ENCODE results near the gene OR4D1.

GRCh38 chr17:58183514-58183913, 35.3 kb downstream of the OR4D1 start:
- no peak for TF ChIP-seq POLR2A (IDR thresholded peaks at IDR 0.05; ENCODE audit: low read depth, low read length)
- TF ChIP-seq CTCF (conservative IDR thresholded peaks at IDR 0.05; ENCODE audit: low read depth, low read length) = no peak
- no peak for TF ChIP-seq RCOR1 (IDR thresholded peaks at IDR 0.05; ENCODE audit: insufficient replicate concordance, low read length)
- no peak for TF ChIP-seq ELK1 (IDR thresholded peaks at IDR 0.05; ENCODE audit: borderline replicate concordance, low read depth, low read length)
- TF ChIP-seq USF2 (IDR thresholded peaks at IDR 0.05; ENCODE audit: low read depth, low read length) = no peak
- TF ChIP-seq RFX5 (IDR thresholded peaks at IDR 0.05; ENCODE audit: low read depth, low read length) = no peak
- no peak for TF ChIP-seq BHLHE40 (IDR thresholded peaks at IDR 0.05; ENCODE audit: low read depth, low read length)
- TF ChIP-seq MAFK (IDR thresholded peaks at IDR 0.05; ENCODE audit: low read depth, low read length) = no peak
- TF ChIP-seq FOS (IDR thresholded peaks at IDR 0.05; ENCODE audit: low read depth, low read length) = no peak
- TF ChIP-seq MAZ (IDR thresholded peaks at IDR 0.05; ENCODE audit: borderline replicate concordance, low read depth, low read length) = no peak
- TF ChIP-seq MXI1 (IDR thresholded peaks at IDR 0.05; ENCODE audit: borderline replicate concordance, low read depth, low read length) = no peak
- TF ChIP-seq CEBPB (IDR thresholded peaks at IDR 0.05; ENCODE audit: low read depth, low read length) = no peak
- TF ChIP-seq RAD21 (IDR thresholded peaks at IDR 0.05; ENCODE audit: low read length) = no peak
- TF ChIP-seq SMC3 (IDR thresholded peaks at IDR 0.05; ENCODE audit: low read depth, low read length) = no peak

Measured in IMR-90 (cell line).